Gastrocnemius medialis (tissue), 4 donors: ENCODE data around the gene VSTM2B.

Experiments
- POLR2A ChIP-seq, 2 donors: fragments of 450-650 bp; IDR thresholded peaks; one replicate each; pipeline ENCODE4 v1.6.1; 2017; ENCODE audit warnings: antibody characterized with exemption in 2 of 2, mild to moderate bottlenecking in 2 of 2, moderate library complexity in 2 of 2
- TF ChIP-seq, protein P1 (sequence below), 5 experiments: fragments of 450-650 bp in 3 of 5; fragments of 200-600 bp in 2 of 5; sonication (generic) in 2 of 5; IDR thresholded peaks in 4 of 5; conservative IDR thresholded peaks in 1 of 5; 1 replicate in 4 of 5; 2 replicates in 1 of 5; pipeline ENCODE4 v1.5.1; 2016 to 2019; ENCODE audit warnings: antibody characterized with exemption in 5 of 5, mild to moderate bottlenecking in 3 of 5, moderate library complexity in 3 of 5

DNA sequence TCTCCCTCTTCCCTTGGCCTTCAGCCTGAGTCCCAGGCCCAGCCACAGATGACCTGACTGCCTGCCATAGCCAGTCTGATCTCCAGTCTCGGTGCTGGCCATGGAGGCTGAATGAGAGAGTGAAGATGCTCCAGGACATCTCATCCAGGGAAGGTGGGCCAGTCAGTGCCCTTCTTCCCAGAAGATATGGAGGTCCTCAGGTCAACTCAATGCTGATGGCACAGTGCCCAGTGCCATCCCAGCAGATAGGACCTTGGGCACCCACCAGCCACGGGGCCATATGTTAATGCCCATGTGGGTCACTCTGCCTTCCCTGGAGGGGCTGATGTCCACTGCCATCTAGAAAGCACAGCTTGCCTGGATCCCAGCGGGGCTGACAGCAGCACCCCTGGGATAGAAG, 7.2 kb downstream of the VSTM2B start:
- TF ChIP-seq, protein P1, sequence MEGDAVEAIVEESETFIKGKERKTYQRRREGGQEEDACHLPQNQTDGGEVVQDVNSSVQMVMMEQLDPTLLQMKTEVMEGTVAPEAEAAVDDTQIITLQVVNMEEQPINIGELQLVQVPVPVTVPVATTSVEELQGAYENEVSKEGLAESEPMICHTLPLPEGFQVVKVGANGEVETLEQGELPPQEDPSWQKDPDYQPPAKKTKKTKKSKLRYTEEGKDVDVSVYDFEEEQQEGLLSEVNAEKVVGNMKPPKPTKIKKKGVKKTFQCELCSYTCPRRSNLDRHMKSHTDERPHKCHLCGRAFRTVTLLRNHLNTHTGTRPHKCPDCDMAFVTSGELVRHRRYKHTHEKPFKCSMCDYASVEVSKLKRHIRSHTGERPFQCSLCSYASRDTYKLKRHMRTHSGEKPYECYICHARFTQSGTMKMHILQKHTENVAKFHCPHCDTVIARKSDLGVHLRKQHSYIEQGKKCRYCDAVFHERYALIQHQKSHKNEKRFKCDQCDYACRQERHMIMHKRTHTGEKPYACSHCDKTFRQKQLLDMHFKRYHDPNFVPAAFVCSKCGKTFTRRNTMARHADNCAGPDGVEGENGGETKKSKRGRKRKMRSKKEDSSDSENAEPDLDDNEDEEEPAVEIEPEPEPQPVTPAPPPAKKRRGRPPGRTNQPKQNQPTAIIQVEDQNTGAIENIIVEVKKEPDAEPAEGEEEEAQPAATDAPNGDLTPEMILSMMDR (IDR thresholded peaks at IDR 0.05 in 4 of 5, conservative IDR thresholded peaks at IDR 0.05 in 1 of 5): no peak
- TF ChIP-seq POLR2A (IDR thresholded peaks at IDR 0.05): no peak
